Transverse colon (tissue), 3 donors: ENCODE data around the gene IMPG2.

ENCODE experiments used
- CTCF ChIP-seq, 5 experiments: fragments of 200-600 bp in 3 of 5; fragments of 450-650 bp in 2 of 5; sonication (generic) in 3 of 5; IDR thresholded peaks; 1 replicate in 2 of 5; 2 replicates in 3 of 5; pipeline ENCODE4 v1.5.1; 2016 to 2017; ENCODE audit warnings: antibody characterized with exemption in 5 of 5, inconsistent platforms in 3 of 5, mild to moderate bottlenecking in 2 of 5, moderate library complexity in 1 of 5
- POLR2A ChIP-seq: fragments of 450-650 bp; IDR thresholded peaks from one replicate; pipeline ENCODE4 v1.6.1; 2016; ENCODE audit warnings: antibody characterized with exemption, mild to moderate bottlenecking, moderate library complexity

GRCh38 chr3:101202640-101203039 lies 117.7 kb downstream of the IMPG2 start:
- no peak for TF ChIP-seq POLR2A
- TF ChIP-seq CTCF (IDR thresholded peaks at IDR 0.05) = no peak
